K562 treated with DMSO at 1 percent for 48 hours (cell line): ENCODE results near the gene HTR1B. TPM values are rescaled to one million over a fixed set of nuclear protein-coding genes. Genes with fewer than 3 reads are reported as not detected.

ENCODE experiments used
- total RNA-seq: library from RNA; unstranded; fragments of 300-600 nt; gene quantifications from 2 replicates; pipeline ENCODE4 v1.2.3, GENCODE V29; 2022; ENCODE audit warnings: low replicate concordance; ENCODE audit errors: extremely low read depth

HTR1B gene, protein sequence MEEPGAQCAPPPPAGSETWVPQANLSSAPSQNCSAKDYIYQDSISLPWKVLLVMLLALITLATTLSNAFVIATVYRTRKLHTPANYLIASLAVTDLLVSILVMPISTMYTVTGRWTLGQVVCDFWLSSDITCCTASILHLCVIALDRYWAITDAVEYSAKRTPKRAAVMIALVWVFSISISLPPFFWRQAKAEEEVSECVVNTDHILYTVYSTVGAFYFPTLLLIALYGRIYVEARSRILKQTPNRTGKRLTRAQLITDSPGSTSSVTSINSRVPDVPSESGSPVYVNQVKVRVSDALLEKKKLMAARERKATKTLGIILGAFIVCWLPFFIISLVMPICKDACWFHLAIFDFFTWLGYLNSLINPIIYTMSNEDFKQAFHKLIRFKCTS
- not detected in 2 replicates for total RNA-seq

DNA sequence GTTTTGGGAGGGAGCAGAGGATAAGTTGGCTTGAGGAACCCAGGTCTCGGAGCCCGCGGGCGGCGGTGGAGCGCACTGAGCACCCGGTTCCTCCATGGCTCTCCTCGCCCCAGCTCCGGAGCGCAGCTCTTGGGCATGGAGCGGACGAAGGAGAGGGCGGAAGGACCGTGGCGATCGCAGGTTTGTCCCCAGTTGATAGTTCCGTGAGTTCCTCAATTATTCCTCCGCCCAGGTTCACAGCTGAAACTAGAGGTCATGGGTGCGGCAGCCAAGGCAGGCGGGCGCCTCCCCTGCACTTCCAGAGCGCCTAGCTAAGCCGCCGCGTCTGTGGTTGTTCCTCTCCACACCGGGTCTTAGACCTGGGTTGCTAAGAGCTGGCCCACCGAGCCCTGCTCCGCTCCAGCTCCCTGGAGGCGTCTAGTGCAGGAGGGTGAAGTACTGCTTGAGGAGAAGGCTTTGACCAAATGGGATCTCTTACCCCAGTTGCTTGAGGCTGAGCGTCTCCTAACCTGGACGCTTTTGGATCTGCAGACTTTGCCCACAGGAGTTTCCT, at the start of gene HTR1B:
HTR1B (minus strand) TSS at position 184 of the 553 bp plus-strand sequence; CDS start at position 96, 88 bp downstream.

Other genes starting within 250 kb of the HTR1B start
- gene MEI4, start 189.5 kb upstream of the HTR1B start, total RNA-seq, result not detected in 2 replicates